ENCODE data around the gene TXNDC15. TPM values are rescaled to one million over a fixed set of nuclear protein-coding genes. Genes with fewer than 3 reads are reported as not detected.
A peak's percentile ranks its signal among the peaks of the same experiment; 100 is the strongest.
"Not testable (repeated sequence)": the region's sequence is repeated elsewhere in the genome, so short reads cannot be mapped to it uniquely, and the experiment has no call there.

The TXNDC15 gene
- total RNA-seq, 1 experiment from 2014 or later, result 31.3 TPM

GRCh38 chr5:134851307-134851923 lies 22.8 kb upstream of the TXNDC15 start:
- H3K14ac ChIP-seq (ENCODE audit: insufficient read depth, low read length), result no peak overlapping the region
- Mint-ChIP-seq H3K4me3 (no peak overlapping the region), H3K27me3 (ENCODE audit: low read depth) (no peaks in the 10 kb centered on the region), H3K4me1 (peaks cover 7 to 12% of the 10 kb centered on the region in 2 experiments), H3K9me3 (no peaks in the 10 kb centered on the region), H3K27ac (no peak overlapping the region), H3K36me3 (ENCODE audit: insufficient read depth in 1 of 3, low read depth in 3 of 3) (peaks cover 7 to 42% (median 31%) of the 10 kb centered on the region in 3 experiments; a peak in 6 of 7 replicates)
- no peaks in the 10 kb centered on the region for H3K79me1 ChIP-seq (ENCODE audit: insufficient read depth, low read depth, low read length, poor library complexity, severe bottlenecking)
- H3K56ac ChIP-seq (ENCODE audit: insufficient read length, low read depth, low read length), result no peak overlapping the region
- no peak overlapping the region for H2BK20ac ChIP-seq (ENCODE audit: low read depth, low read length, poor library complexity, severe bottlenecking)
- H3K4me2 ChIP-seq (ENCODE audit: insufficient read depth, insufficient read length, low read length), result no peak overlapping the region
- H3K27me3 ChIP-seq (ENCODE audit: insufficient read depth, low read length), result no peaks in the 10 kb centered on the region
- no peaks in the 10 kb centered on the region for H3K79me2 ChIP-seq (ENCODE audit: insufficient read depth, low read length)
- no peak overlapping the region for H3K4ac ChIP-seq (ENCODE audit: low read depth, low read length)
- no peak overlapping the region for H3T11ph ChIP-seq (ENCODE audit: low read length)
- no peak overlapping the region for H2AFZ ChIP-seq (ENCODE audit: low read length)
- no peak overlapping the region for H2AK5ac ChIP-seq (ENCODE audit: insufficient read length, low read length)
- no peak overlapping the region for H3K9ac ChIP-seq (ENCODE audit: extremely low read depth, insufficient read length, low read length)
- no CpG with 5 or more reads among the region's 1 CpG for WGBS (ENCODE audit: extremely low coverage, insufficient read length, low lambda C conversion rate)
- H3K9me3 ChIP-seq (ENCODE audit: control insufficient read depth, low read depth, low read length), result no peaks in the 10 kb centered on the region
- no peak overlapping the region for H3K23ac ChIP-seq (ENCODE audit: insufficient read length, low read depth, low read length)
- no peak overlapping the region for H2BK120ac ChIP-seq (ENCODE audit: low read depth, low read length, poor library complexity, severe bottlenecking)
- H2BK15ac ChIP-seq (ENCODE audit: low read depth, low read length), result no peak overlapping the region
- no peak overlapping the region for H4K91ac ChIP-seq (ENCODE audit: insufficient read length, low read depth, low read length)
- no peak overlapping the region for H4K8ac ChIP-seq (replicated peaks; ENCODE audit: insufficient read length, low read depth, low read length)
- no peak overlapping the region for H4K5ac ChIP-seq (ENCODE audit: insufficient read length, low read depth, low read length)
- no peak overlapping the region for H2BK5ac ChIP-seq (ENCODE audit: insufficient read length, low read length)
- H4K20me1 ChIP-seq (ENCODE audit: control insufficient read depth, insufficient read depth, insufficient read length), result no peaks in the 10 kb centered on the region
- H3K27ac ChIP-seq (ENCODE audit: insufficient read length, low read depth, low read length), result no peak overlapping the region
- H3K23me2 ChIP-seq (ENCODE audit: insufficient read length, low read depth, low read length, poor library complexity, severe bottlenecking), result no peaks in the 10 kb centered on the region
- H3K18ac ChIP-seq (ENCODE audit: insufficient read length, low read depth, low read length), result no peak overlapping the region
- TF ChIP-seq, protein P1, sequence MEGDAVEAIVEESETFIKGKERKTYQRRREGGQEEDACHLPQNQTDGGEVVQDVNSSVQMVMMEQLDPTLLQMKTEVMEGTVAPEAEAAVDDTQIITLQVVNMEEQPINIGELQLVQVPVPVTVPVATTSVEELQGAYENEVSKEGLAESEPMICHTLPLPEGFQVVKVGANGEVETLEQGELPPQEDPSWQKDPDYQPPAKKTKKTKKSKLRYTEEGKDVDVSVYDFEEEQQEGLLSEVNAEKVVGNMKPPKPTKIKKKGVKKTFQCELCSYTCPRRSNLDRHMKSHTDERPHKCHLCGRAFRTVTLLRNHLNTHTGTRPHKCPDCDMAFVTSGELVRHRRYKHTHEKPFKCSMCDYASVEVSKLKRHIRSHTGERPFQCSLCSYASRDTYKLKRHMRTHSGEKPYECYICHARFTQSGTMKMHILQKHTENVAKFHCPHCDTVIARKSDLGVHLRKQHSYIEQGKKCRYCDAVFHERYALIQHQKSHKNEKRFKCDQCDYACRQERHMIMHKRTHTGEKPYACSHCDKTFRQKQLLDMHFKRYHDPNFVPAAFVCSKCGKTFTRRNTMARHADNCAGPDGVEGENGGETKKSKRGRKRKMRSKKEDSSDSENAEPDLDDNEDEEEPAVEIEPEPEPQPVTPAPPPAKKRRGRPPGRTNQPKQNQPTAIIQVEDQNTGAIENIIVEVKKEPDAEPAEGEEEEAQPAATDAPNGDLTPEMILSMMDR (conservative IDR thresholded peaks at IDR 0.05), result peak; percentile 48
- DNase-seq, result no peak
- no peak overlapping the region for H2BK12ac ChIP-seq (ENCODE audit: insufficient read length, low read depth, low read length)
- no peaks in the 10 kb centered on the region for H3K4me1 ChIP-seq (ENCODE audit: insufficient read depth, low read length)

DNA sequence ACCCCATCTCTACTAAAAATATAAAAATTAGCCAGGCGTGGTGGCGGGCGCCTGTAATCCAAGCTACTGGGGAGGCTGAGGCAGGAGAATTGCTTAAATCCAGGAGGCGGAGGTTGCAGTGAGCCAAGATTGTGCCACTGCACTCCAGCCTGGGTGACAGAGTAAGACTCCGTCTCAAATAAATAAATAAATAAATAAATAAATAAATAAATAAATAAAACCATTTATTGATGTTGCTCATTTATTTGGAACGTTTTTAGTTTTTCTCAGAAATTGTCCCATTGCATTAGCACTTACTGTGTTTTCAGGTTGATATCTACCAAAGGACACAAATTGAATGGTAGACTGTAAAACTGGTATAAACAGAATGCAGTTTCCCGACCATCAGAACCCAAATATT lies 17.7 kb upstream of the TXNDC15 start:
- H2BK12ac ChIP-seq (ENCODE audit: insufficient read length, low read depth, low read length); H3K4me3 Mint-ChIP-seq; H2AFZ ChIP-seq (ENCODE audit: low read length); H3K79me2 ChIP-seq (ENCODE audit: insufficient read depth, low read length); H3K9me3 Mint-ChIP-seq; H3T11ph ChIP-seq (ENCODE audit: low read length); H3K14ac ChIP-seq (ENCODE audit: insufficient read depth, low read length); H3K9me3 ChIP-seq (ENCODE audit: control insufficient read depth, low read depth, low read length); H2BK5ac ChIP-seq (ENCODE audit: insufficient read length, low read length); H4K20me1 ChIP-seq (ENCODE audit: control insufficient read depth, insufficient read depth, insufficient read length); H3K79me1 ChIP-seq (ENCODE audit: insufficient read depth, low read depth, low read length, poor library complexity, severe bottlenecking); H4K8ac ChIP-seq (replicated peaks; ENCODE audit: insufficient read length, low read depth, low read length); H3K27ac Mint-ChIP-seq; H4K91ac ChIP-seq (ENCODE audit: insufficient read length, low read depth, low read length); H3K27ac ChIP-seq (ENCODE audit: insufficient read length, low read depth, low read length); H3K4me1 ChIP-seq (ENCODE audit: insufficient read depth, low read length); H3K4me2 ChIP-seq (ENCODE audit: insufficient read depth, insufficient read length, low read length); H2BK15ac ChIP-seq (ENCODE audit: low read depth, low read length); H3K23ac ChIP-seq (ENCODE audit: insufficient read length, low read depth, low read length); H3K27me3 Mint-ChIP-seq (ENCODE audit: low read depth); H4K5ac ChIP-seq (ENCODE audit: insufficient read length, low read depth, low read length); H3K4ac ChIP-seq (ENCODE audit: low read depth, low read length); H3K27me3 ChIP-seq (ENCODE audit: insufficient read depth, low read length); H3K9ac ChIP-seq (ENCODE audit: extremely low read depth, insufficient read length, low read length); H3K4me1 Mint-ChIP-seq; DNase-seq; H3K18ac ChIP-seq (ENCODE audit: insufficient read length, low read depth, low read length); H2AK5ac ChIP-seq (ENCODE audit: insufficient read length, low read length); H2BK20ac ChIP-seq (ENCODE audit: low read depth, low read length, poor library complexity, severe bottlenecking); H3K56ac ChIP-seq (ENCODE audit: insufficient read length, low read depth, low read length); H3K23me2 ChIP-seq (ENCODE audit: insufficient read length, low read depth, low read length, poor library complexity, severe bottlenecking); H2BK120ac ChIP-seq (ENCODE audit: low read depth, low read length, poor library complexity, severe bottlenecking): not testable (repeated sequence)
- H3K36me3 Mint-ChIP-seq (ENCODE audit: insufficient read depth in 1 of 3, low read depth in 3 of 3), result peaks cover 7 to 46% (median 40%) of the 10 kb centered on the region in 3 experiments; a peak in 6 of 7 replicates
- no CpG with 5 or more reads among the region's 7 CpGs for WGBS (ENCODE audit: extremely low coverage, insufficient read length, low lambda C conversion rate)
